HG03469 (cell line): ENCODE data around the gene DOCK7.
"Not testable (repeated sequence)": the region's sequence is repeated elsewhere in the genome, so short reads cannot be mapped to it uniquely, and the experiment has no call there.

Experiments used
- ATAC-seq: cut with Tn5 transposase; IDR thresholded peaks from one replicate; pipeline ENCODE4 v1.9.1; 2021; ENCODE audit warnings: mild to moderate bottlenecking, moderate library complexity, moderate number of reproducible peaks; ENCODE audit not compliant: unreplicated experiment

The DOCK7 gene

DNA sequence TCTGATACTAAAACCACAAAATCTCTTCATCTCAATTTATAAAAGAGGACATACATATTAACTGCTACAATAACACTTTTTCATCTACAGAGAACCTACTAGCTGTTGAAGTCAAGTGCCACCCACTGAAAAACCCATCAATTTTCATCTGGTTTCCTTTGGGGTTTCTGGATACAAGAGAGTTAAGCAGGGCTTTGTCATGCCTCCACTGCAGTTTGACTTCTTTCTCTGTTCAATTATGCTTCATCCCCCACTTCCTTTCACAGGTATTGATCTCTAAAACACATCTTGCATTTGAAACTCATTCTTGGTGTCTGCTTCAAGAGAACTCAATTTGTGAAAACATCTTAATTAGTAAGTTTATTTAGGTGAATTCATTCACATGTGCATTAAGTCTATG is 151.3 kb downstream of the DOCK7 start:
- no peak for ATAC-seq

DNA sequence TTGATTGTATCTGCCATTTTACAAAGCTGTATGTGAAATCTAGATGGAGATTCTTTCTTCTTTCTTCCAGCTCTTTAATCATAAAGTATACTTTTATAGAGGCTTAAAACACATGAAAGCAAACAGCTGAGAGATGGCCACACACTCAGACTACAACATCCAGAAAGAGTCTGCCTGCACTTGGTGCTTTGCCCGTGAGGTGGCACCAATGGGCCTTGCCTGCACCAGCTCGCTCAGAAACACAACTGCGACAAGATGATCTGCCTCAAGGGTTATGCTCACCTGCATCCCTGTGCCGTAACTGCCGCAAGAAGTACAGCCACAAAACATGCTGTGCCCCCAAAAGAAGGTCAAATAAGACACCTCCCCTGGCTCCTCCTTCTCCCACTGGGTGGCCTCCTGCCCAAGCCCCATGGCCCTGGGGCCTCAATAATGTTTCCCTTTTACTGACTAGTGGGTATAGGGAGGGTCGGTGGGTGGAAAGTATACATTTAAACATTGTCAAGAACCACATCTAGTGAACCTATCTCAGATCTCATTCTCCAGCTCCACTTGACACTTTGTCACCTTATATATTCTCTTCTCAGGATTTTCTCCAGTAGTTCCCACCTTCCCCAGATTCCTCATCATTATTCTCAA is 157.6 kb downstream of the DOCK7 start:
- no peak for ATAC-seq

DNA sequence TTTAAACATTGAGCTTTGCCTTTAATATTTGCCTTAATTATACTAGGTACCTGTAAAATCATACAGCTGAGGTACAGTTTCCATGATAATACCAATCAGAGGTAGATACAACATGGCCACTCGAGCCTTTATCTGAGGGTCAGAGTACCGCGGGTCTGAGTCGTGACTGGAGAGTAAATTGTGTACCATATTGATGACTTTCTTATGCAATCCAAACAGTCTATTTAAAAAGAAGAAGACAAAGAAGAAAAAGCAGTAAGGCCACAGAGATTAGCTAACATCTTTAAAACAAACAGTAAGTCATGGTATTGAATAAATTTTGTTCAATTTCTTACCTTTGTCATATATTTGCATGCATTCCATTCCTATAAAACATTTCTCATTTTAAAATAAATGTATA is 159.0 kb downstream of the DOCK7 start:
- ATAC-seq, result no peak

DNA sequence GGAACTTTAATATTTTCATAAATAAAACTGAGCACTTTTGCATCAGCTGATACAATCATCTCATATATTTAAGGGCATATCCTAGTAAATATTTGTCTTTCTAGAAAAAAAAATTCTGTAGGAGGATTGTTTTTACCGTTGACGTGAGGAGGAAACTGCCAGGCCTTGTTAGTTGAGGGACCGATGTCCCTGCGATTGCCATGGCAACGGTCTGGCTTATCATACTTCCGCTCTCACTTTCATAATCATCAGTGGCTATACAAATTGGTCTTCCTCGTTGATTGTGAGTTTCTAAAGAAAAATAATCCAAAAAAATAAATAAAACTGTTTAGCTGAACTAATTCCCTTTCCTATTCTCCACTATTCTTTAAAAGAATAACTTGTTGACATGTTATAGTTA is 160.2 kb downstream of the DOCK7 start:
- no peak for ATAC-seq

DNA sequence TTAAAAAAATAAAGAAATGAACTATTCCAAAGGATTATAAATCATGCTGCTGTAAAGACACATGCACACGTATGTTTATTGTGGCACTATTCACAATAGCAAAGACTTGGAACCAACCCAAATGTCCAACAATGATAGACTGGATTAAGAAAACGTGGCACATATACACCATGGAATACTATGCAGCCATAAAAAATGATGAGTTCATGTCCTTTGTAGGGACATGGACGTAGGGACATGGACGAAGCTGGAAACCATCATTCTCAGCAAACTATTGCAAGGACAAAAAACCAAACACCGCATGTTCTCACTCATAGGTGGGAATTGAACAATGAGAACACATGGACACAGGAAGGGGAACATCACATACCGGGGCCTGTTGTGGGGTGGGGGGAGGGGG is 160.8 kb downstream of the DOCK7 start:
- ATAC-seq, result not testable (repeated sequence)

DNA sequence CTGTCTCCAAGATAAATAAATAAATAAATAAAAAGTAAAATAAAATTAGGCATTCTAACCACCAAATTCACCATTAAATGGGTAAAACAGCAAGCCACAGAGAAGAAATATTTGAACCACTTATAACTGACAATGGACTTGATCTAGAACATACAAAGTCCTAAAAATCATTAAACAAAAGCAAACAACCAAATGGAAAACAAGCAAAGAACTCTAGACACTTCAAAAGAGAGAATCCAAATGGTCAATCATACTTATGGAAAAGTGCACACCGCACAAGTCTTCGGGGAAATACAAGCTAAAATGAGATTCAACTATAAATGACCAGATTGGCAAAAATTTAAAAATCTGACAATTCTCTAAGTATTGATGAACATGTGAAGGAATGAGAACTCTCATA is 164.3 kb downstream of the DOCK7 start:
- ATAC-seq, result no peak

DNA sequence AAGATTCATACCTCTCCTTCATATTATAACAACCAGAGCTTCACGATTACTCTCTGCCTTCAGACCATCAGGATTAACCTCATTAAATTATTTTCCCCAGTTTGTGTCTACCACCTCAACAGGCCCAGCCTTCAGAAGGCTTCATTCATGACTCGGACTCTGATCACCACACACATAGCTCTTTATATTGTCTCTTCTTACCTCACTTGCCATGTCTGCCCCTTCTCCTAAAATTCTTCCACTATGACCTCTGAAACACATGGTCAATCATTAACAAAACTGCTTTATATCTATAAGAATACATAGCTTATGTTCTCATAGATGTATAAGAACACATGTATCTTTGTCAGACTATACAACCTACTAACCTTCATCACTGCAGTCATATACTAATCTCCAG is 171.6 kb downstream of the DOCK7 start:
- ATAC-seq, result no peak

DNA sequence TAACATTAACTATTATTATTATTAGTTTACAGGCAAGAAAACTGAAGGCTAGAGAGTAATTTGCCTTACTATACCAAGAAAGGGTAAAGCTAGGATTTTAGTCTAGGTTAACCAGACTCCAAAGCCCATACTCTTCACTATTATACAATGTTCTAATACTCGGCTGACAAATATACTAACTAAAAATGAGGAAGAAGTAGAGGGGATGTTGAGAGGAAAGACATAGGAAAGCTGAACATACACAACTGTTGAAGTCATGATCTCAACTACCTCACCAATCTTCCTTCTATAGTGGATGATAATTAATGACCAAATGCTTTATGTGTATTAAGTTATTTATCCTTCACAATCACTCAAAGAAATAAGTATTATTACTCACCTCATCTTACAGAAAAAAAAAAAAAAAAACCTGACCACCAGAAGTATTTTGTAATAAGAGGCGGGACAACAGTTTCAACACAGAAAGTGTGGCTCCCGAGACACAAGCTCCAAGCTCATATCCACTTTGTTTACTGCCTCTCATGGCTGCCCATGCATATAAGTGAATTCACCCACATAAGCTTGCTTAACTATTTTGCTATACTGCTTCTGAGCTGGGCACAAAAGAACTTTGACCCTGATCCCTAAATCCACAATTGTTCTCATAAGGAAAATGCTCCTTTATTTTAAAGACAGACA is 173.3 kb downstream of the DOCK7 start:
- ATAC-seq, result no peak

DNA sequence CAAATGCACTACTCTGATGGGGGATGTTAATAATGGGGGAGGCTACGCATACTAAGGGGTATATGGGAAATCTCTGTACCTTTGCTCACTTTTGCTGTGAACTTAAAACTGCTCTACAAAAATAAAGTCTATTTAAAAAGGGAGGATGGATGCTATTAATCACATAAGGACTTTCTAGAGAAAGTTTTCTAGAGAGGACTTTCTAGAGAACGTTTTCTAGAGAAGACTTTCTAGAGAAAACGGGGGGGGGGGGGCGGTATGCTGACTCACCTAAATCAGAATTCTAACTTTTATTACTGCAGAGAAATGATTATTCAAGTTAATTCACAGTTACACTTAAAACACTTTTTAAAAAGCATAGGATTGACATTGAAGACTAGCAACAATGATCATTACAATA is 175.2 kb downstream of the DOCK7 start:
- ATAC-seq, result no peak

DNA sequence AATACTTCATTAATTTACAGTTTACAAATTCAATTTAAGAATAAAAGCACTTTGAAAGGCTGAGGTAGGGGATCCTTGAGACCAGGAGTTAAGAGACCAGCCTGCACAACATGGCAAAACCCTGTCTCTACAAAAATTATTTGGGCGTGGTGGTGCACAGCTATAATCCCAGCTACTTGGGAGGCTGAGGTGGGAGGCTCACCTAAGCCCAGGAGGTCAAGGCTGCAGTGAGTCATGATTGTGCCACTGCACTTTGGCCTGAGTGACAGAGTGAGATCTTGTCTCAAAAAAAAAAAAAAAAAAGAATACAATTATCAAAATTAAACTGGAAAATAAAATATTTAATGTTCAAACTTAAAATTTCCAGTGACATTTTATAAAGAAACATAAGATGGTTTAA is 179.2 kb downstream of the DOCK7 start:
- no peak for ATAC-seq

DNA sequence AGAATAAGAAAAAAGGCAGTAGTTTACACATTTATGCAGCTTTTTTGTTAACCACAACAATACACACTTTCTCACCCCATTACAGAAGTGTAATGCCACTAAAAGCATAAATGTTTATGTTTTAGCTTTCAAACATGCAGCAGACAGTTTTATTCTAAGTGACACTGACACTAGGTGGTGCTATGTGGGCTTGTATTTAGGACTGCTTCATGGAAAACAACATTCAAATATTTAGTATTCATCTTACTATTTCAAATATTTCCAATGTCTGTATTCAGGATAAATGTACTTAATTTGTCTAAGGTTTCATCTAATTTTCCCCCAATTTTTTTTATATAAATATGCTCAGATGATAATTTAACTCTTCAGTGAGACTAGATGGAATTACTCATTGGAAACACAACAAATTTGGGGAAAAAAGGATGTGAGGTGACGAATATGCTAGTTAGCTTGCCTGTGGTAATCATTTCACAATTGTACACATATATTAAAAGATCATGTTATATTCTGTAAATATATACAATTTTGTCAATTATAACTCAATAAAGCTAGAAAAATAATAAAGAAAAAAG is 179.9 kb downstream of the DOCK7 start:
- ATAC-seq, result no peak

DNA sequence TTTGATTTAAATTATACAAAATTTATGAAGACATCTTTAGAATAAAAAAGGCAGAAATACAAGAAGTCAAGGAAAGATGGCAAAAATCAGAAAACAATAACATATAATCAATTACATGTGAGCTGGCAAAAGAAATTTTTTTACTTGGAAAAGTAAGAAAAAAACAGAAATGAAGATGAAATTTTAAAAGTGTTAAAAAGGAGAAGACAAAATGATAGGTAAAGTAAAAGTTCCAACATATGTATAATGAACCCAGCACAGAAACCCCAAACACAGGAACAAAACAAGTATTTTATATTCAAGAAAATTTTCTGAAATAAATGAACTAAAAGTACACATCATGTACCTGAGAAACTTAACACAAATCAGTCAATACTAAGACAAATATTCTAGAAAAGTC is 188.0 kb downstream of the DOCK7 start:
- no peak for ATAC-seq

DNA sequence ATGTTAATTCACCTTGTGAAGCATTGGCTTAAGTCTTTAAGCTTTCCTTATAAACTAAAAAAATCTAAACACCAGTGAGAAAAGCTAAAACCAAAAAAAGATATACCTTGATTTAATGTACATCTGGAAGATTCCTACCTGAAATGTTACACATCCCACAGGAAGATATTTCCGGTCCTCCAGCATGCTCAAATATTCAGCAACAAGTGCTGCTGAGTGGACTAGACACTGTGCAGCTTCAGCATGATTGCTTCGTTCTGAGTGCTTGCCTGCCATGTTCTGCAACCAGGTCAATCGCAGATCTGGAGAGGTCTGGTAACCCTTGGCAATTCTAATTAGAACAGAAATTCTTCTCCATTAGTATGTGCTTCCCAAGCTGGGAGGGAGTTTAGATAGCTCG is 194.0 kb downstream of the DOCK7 start:
- no peak for ATAC-seq

DNA sequence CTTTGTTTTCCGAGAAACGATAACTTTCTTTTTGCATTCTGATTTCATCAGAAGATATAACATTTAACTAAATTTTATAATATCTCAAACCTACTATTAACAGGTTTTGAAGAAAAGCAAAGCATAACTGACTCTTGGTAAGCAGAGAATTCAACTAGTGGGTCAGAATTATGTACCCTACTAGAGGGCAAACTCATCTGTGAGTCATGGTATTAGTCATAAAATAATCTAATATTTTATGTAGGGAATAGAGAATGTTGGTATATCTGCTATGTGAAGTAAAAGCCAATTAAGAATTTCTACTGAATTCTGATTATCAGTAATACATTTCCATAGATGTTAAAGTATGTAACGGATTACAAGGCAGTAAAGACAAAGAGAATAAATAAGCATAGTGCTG is 194.5 kb downstream of the DOCK7 start:
- no peak for ATAC-seq

DNA sequence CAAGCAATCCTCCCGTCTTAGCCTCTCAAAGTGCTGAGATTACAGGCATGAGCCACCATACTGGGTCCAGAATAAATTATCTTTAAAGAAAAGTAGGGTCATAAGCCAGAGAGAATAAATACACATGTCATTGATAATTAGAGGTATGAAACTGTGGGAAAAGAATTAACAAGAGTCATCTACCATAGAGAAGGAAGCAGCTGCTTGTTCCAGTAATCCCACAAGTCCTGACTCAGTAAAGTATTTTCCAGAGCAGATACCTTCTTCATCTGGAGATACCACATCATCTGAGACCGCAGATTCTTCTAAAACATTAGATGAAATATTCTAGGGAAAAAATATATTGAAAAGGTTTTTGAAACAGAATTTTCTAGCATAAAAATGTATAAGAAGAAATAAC is 195.7 kb downstream of the DOCK7 start:
- ATAC-seq, result no peak

DNA sequence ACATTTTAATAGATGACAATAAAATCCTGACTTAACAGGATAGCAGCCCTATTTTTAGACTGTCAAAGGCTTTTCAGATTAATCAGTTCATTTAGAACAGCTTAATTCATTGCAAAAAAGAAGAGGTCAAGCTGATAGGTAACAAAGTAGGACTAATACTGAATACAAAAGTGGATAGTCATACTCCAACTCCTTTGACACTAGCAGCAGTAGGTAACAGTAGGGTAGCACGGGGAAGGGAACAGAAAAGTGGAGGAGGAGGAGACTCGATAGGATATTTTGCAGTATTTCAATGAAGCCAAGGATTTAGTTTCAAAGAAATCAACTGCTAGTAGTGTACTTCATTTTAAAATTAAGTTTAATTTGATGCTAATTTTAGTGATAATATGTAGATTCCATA is 200.2 kb downstream of the DOCK7 start:
- no peak for ATAC-seq

DNA sequence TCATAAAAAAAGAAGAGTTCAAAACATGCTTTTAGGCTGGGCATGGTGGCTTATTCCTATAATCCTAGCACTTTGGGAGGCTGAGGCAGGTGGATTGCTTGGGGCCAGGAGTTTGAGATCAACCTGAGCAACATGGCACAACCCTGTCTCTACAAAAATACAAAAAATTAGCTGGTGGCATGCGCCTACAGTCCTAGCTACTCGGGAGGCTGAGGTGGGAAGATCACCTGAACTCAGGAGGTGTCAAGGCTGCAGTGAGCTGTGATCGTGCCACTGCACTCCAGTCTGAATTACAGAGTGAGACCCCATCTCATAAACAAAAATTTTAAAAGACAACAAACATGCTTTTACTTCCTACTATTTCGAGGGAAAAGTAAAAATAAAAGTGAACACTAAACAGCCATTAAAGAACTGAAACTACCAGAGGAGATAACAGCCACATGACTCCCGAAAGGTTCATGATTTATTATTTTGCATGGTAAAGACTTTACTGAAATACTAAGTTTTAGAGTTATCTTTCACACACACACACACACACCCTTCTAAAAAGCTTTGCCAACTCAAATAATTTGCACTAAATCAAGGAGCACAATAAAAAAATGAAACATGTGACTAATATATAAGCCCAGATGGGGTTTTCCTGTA is 203.2 kb downstream of the DOCK7 start:
- ATAC-seq, result no peak

DNA sequence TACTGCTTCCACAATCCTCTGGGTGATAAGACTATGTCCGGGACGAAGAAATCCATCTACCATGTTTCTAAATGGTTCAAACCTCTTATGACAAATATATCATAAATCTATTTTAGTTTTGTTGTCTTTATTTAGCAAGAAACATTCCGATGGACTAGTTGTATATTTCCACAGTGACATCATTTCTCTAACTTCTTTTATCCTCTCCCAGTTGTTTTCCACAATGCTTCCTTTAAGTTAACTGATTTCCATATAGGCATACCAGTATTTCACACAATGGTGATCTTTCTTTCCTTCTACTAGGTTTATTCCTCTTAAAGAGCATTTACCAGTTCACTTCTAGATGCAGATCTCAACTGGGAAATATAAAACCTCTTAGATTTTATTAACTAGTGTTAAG is 206.5 kb downstream of the DOCK7 start:
- ATAC-seq, result no peak

DNA sequence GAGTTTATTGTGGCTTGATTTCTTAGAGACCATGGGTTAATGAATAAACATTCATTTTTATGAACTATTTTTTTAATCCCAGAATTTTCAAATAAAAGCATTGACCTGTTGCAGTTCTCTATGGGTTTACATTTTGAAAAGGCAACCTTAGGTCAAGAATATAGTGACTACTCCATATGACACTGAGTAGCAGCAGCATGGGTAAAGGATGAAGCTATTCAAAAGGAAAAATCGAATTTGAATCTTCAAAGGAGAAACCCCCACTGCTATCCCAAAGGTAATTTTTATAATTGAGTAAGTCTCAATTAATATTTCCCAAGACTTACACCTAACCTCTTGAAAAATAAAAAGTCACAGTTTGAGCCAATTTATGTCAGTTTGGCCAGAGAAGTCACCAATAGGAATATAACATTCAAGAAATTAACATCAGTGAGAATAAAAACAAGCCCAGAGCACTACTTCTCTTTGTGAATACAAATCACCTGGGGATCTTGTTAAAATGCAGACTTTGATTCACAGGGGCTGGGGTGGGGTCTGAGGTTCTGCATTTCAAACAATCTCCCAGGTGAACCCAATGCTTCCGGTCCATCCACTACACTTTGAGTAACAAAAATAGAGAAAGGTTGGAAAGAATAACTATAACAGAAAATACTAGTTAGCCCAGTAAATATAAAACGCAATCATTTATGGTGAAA is 211.5 kb downstream of the DOCK7 start:
- no peak for ATAC-seq

DNA sequence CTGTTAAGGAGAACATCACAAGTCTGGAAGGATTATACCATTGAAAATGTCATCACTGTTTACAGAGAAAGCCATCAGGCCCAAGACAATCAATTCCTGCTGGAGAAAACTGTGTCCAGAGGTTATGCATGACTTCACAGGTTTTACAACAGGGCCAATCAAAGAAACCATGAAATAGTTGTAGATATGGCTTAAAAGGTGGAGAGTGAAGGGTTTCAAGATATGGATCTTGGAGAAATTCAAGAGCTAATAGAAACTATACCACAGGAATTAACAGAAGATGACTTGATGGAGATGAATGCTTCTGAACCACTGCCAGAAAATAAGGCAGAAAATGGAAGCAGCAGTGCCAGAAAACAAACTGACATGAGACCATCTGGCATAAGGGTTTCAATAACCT is 221.1 kb downstream of the DOCK7 start:
- no peak for ATAC-seq

DNA sequence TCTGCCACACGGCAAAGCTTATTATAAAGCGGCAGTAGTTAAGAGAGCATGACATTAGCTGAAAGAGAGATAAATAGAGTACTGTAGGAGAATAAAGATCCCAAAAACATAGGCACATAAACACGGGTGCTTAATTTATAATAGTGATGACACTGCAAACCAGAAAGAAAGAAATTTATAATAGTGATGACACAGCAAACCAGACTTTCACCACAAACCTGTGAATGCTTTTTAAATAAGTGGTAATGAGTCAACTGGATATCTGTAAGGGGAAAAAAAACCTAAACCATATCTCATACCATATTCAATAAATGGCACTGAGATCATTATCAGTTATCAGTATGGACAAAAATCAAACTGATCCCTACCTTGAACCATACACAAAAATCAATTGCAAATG is 225.8 kb downstream of the DOCK7 start:
- ATAC-seq, result no peak

DNA sequence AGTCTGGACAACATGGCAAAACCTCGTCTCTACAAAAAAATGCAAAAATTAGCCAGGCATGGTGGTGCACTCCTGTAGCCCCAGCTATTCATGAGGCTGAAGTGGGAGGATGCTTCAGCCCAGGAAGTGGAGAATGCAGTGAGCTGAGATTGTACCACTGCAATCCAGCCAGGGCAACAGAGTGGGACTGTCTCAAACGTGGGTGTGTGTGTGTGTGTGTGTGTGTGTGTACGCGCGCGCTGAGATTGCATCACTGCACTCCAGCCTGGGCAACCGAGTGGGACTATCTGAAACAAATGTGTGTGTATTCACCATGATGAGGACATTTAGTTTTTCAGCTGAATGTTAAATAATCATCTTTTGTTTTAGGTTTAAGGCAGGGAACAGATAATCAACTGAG is 230.2 kb downstream of the DOCK7 start:
- no peak for ATAC-seq
